ENCODE data around the gene C16orf46. TPM values are rescaled to one million over a fixed set of nuclear protein-coding genes. Genes with fewer than 3 reads are reported as not detected.
A peak's percentile ranks its signal among the peaks of the same experiment; 100 is the strongest.

Gene C16orf46
- total and polyA plus RNA-seq, 9 of the 15 experiments (the other 6 are each of a cell fraction or from before 2014, with no cell fraction given): 0.10 to 0.98 (median 0.41) TPM; not detected in 1

- no peak for TF ChIP-seq E2F6 (IDR thresholded peaks at IDR 0.05; ENCODE audit: borderline replicate concordance in 1 of 2, extremely low read depth in 1 of 2, insufficient read depth in 1 of 2, insufficient read length in 1 of 2, low read depth in 1 of 2, low read length in 1 of 2, poor library complexity in 1 of 2, severe bottlenecking in 1 of 2)
- no peak for TF ChIP-seq TOE1 (IDR thresholded peaks at IDR 0.05; ENCODE audit: borderline replicate concordance)
- no peak for TF ChIP-seq TOE1 (CRISPR knock-in tag; IDR thresholded peaks at IDR 0.05; ENCODE audit: borderline replicate concordance, low read depth)
- no peak for TF ChIP-seq HMG20A (CRISPR knock-in tag; conservative IDR thresholded peaks at IDR 0.05)
- no peak for TF ChIP-seq E4F1 (CRISPR knock-in tag; IDR thresholded peaks at IDR 0.05; ENCODE audit: borderline replicate concordance)
- TF ChIP-seq NFE2 (IDR thresholded peaks at IDR 0.05; ENCODE audit: low read depth): peak; percentile 87
- TF ChIP-seq CSDE1 (IDR thresholded peaks at IDR 0.05): no peak
- TF ChIP-seq ZKSCAN8 (CRISPR knock-in tag; IDR thresholded peaks at IDR 0.05): 0 out of 2 replicates have a peak, but pooled peaks have one; percentile 15
- TF ChIP-seq, protein P1, sequence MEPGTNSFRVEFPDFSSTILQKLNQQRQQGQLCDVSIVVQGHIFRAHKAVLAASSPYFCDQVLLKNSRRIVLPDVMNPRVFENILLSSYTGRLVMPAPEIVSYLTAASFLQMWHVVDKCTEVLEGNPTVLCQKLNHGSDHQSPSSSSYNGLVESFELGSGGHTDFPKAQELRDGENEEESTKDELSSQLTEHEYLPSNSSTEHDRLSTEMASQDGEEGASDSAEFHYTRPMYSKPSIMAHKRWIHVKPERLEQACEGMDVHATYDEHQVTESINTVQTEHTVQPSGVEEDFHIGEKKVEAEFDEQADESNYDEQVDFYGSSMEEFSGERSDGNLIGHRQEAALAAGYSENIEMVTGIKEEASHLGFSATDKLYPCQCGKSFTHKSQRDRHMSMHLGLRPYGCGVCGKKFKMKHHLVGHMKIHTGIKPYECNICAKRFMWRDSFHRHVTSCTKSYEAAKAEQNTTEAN (CRISPR knock-in tag; IDR thresholded peaks at IDR 0.05): no peak
- 0 out of 2 replicates have a peak, but pooled peaks have one; percentile 35 for TF ChIP-seq ZNF347 (CRISPR knock-in tag; IDR thresholded peaks at IDR 0.05; ENCODE audit: low read depth)
- TF ChIP-seq NEUROD1 (IDR thresholded peaks at IDR 0.05; ENCODE audit: borderline replicate concordance, low read depth, low read length, partially characterized antibody): peak; percentile 28
- no peak for TF ChIP-seq U2AF2 (optimal IDR thresholded peaks at IDR 0.05; ENCODE audit: low read depth, low read length)
- no peak for TF ChIP-seq NFIC (IDR thresholded peaks at IDR 0.05)
- TF ChIP-seq RBM34 (IDR thresholded peaks at IDR 0.05; ENCODE audit: borderline replicate concordance, insufficient read depth, low read length): no peak
- no peak for TF ChIP-seq NFYB (IDR thresholded peaks at IDR 0.05; ENCODE audit: extremely low read depth, insufficient read length)
- TF ChIP-seq ZNF449 (CRISPR knock-in tag; IDR thresholded peaks at IDR 0.05): peak; percentile 17; the same call in 1 of the 2 replicates
- TF ChIP-seq POU5F1 (IDR thresholded peaks at IDR 0.05; ENCODE audit: borderline replicate concordance, low read depth, low read length, partially characterized antibody): no peak
- TF ChIP-seq ID3 (CRISPR knock-in tag; IDR thresholded peaks at IDR 0.05): no peak
- no peak for TF ChIP-seq ID3 (tag; IDR thresholded peaks at IDR 0.05)
- no peak for TF ChIP-seq HDAC8 (tag; IDR thresholded peaks at IDR 0.05)
- TF ChIP-seq MAFF (IDR thresholded peaks at IDR 0.05; ENCODE audit: low read length): peak; percentile 67; the same call in 1 of the 2 replicates
- TF ChIP-seq ZNF717 (CRISPR knock-in tag; IDR thresholded peaks at IDR 0.05): no peak
These were observed 20.2 kb upstream of the C16orf46 start (continued) for GRCh38 chr16:81097230-81097629.
